HG03103 (cell line): ENCODE measurements around the gene PDK2.

Experiments
- ATAC-seq: cut with Tn5 transposase; IDR thresholded peaks from one replicate; pipeline ENCODE4 v1.9.1; 2021; ENCODE audit warnings: low read depth; ENCODE audit not compliant: unreplicated experiment

PDK2 gene

DNA sequence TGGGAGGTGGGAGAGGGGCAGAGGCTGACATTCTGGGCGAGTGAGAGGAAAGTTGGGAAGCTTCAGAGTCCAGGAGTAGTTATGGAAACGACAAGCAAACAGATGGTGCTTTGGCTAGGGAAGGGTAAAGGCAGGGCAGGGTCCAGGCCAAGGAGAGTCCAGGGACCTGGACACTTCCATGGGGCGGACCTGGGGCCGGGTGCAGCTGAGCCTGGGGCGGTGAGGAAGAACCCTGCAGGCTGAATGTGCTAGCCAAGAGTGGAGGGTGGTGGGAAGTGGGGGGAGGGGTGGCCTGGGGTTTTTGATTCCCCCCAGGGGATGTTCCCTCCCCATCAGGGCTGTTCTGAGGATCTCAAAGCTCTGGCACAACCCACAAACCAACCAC lies 52.7 kb downstream of the PDK2 start:
- no peak for ATAC-seq

DNA sequence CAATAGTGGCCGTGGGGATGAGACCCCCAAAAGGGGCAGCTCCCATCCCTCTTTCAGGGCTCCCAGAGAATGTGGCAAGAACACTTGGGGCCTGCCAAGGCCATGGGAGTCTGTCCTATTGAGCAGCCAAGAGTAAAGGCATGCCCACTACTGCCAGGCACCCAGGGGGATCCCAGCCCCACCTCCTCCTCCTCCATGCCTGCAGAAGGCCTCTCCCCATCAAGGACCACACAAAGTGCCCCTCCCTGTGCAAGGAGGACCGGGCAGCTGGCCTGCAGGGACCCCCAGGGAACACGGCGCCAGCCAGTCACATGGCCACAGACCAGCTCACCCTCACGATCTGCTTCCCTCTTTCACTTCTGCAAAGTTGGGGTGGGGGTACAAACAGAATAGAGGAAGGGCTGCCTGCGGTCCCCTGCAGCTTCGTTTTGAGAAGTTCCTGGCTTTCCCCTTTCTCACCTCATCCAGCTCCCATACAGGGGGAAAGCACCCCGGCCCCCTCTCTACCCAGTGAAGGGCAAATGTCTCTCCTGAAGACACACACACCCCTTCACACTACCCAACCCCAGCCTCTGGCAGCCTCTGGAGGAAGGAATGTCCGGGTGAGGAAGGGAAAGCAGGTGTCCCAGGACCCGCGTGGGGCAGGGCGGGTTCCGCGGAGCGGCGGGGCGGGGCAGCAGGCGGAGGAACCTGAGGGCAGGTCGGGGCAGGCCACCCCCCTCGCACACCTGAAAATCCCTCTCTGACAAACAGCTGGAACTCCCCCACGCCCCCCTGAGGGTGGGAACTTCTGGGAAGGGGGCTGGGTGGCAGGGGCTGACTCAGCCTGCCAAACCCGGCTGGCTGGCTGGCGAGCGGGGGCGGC lies 53.3 kb downstream of the PDK2 start:
- ATAC-seq = no peak

DNA sequence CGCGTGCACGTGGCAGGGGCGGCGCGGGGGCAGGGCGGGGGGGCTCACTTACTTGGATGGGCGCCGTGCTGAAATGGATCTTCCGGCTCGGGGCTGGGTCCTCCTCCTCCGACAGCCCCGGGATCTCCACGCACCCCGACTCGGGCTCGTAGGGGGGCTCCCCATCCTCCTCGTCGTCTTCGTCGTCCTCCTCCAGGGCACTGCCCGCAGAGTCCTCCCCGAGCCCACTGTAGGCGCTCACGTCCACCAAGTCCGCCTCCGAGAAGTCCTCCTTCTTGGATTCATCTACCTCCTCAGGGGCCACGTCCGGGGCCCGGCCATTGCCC lies 53.9 kb downstream of the PDK2 start:
- no peak for ATAC-seq

DNA sequence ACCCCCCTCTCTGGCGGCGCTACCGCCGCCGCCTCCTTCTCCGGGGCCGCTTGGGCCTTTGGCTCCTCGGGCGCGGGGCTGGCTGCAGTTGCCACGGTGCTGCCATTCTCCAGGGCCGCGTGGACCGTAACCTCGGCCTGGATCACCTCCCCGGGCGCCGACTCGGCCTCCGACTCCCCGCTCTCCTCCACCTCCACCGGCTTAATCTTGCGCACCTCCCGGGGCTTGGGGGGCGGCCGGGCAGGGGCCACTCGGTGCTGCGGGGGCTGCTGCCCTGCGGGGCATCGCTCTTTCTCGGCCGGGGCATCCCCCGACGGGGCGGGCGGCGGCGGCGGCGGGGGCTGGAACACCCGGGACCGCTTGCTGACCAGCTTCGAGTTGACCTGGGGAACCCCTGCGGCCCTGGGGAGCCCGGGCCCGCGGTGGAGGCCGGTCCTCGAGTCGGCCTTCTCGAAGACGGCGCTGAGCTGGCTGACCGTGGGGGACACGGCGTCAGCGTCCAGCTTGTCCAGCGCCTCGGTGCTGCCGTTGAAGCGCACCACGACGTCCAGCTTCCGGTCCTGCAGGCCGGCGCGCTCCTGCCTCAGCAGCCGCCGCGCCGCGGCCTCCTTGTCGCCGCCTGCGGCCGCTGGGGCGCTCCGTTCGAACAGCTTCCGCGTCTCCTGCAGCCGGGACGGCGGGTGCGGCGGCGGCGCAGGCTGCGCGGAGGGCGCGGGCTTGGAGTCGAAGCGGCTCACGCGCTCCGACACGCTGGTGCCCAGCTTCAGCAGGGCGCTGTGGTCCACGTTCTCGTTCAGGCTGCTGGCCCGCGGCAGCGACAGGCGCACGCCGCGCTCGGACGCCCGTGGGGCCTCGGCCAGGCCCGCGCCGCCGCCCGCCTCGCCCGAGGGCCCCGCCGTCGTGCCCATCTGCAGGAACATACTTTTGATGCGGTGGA lies 54.5 kb downstream of the PDK2 start:
- no peak for ATAC-seq

DNA sequence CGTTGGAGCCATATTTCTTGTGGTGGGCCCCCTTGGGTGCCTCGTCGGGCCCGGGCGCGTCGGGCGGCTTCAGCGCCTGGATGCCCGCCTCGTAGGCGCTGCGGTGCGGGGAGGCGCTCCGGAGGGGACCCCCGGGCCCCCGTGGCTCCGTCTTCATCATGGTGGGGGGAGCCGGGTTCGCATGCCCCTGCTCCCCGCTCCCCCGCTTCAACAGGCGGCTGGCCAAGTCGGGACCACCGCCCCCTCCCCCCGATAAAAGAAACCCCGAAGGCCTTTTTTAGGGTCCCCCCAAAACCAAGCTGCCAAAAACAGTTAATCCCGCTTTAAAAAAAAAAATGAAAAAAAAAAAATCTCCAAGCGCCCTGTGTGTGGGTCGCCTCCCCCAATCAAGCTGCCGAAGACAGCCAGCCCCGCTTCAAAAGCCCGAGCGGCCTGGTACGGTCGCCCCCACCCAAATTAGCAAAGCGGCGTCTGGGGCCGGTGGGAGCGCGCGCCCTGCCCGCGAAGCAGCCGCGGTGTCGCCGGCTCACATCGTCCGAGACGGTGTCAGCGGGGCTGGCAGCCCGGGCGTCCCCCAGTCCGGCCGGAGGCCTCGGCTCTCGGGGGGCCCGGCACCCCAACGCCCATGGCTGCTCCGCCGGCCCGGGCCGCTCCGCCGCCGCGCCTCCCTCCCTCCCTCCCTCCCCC lies 55.3 kb downstream of the PDK2 start, which contains the start of gene PPP1R9B:
Gene PPP1R9B (minus strand): TSS at position 324 of the 687 bp plus-strand sequence. CDS start 164 bp downstream, at position 160.
- ATAC-seq = no peak

DNA sequence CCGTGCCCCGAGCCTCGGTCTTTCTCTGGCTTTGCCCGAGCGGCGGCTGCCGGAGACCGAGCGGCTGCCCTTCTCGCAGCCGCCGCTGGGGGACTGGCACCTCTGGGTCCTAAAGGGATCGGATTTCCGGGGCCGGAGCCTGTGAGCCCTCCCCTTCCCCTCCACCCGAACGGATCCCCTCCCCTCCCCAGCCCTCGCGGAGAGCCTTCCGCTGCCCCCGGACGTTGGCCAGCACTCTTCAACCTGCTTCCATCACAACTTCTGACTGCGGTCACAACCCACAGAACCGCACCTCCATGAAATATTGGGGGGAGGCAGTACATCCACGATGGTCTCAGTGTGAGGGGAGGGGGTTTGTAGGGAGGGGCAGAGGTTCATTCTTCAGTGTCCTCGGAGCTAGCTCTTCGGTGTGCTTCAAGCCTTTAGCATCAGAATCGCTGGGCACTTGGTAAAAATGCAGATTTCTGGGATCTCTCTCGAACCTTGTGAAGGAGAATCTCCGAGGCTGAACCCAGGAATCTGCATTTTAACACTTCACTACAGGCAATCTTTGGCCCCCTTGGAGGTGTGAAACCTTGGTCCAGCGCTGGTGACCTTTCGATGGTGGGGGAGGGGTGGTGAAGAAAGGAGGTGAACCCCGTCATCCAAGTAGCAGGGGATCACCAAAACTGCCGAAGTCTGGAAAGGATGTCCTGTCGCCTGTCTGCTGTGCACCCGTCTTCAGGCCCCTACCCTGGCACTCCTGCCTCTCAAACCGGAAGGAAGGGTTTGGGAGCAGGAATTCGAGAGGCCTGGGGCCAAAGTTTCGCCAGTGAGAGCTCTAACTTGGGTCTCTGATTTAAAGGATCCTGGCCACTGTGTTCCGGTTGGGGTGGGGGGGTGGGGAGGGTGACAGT lies 56.1 kb downstream of the PDK2 start:
- peak; percentile 31 for ATAC-seq

DNA sequence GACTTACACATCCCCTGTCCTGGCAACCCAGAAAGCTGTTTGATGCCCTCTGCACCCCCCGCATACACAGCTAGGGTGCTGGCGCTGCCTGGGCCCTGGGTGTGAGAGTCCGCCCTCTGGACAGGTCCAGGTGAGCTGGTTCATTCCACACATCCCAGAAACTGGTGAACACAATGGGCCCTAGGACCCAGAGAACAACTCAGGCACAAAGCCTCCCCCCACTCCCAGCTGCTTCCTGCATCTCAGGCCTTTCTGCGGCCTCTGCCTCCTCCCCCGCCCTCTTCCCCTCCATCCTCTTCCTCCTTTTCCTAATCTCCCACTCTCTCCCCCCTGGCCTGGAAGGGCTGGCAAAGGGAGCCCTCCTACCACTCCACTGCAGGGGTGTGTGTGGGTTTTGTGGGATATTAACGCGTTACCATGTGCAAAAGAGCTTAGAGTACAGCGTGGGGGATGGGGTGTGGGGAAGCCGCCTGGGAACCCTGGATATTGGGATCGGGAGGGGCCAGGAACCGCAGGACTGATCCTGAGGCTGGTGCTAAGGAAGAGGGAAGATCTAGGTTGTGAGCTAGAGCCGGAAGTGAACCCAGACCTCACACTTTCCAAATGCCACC lies 56.9 kb downstream of the PDK2 start:
- ATAC-seq = no peak

DNA sequence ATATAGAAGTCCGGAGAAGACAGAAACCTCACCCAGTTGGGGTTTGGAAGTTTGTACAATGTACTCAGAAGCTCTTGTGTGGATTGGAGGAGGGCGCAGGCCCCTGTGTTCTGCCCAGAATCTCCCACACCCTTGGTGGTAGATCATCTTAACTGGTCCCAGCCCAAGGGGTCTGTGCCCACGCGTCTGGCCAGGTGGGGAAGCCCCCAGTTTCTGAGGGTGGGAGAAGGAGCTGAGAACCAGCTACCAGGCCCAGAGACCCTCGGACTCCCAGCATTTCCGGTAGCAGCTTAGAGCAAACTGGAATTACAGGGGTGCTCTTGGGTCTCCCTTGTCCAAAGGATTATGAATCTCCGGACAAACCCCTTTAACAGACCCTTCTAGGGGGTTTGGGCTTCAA lies 57.6 kb downstream of the PDK2 start:
- no peak for ATAC-seq

DNA sequence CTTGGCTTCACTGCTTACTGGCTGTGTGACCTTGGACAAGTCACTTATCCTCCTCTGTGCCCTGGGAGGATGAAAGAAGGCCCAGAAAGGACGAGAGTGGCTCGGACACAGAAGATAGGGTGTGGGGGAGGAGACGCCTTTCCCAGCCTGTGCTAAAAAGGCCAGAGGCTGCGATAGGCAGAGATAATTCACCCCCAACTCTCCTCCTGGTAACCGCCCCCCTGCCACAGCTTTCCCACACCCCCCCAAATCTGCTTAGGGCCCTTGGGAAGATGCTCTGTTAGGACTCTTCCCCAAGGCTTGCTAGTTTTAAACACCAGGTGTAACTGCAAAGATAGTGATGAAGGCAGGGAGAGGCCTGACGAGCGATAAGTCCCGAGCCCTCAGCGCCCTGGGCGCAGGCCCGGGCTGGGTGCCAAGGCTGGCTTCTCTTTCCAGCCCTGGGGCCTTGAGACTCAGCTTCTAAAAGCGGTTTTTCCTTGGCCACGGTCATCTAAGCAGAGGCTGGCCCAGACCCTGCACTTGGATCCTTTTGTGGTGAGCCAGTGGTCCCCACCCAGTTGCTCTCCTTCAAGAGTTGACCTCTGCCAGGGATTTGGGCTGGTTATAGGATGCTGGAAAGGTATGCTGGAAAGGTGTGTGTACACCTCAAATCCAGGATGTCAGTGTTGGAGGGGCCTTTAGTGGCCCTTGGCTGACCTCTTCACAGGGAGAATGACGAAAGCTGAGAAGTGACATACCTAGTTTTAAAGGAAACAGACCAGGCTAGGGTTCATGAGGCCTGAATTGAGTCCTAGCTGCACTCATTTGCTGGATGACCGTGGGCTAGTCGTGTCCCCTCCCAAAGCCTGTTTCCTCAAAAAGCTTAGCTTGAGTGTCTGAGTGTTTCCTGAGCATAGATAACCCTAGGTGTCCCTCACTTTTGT lies 58.8 kb downstream of the PDK2 start:
- ATAC-seq = no peak

DNA sequence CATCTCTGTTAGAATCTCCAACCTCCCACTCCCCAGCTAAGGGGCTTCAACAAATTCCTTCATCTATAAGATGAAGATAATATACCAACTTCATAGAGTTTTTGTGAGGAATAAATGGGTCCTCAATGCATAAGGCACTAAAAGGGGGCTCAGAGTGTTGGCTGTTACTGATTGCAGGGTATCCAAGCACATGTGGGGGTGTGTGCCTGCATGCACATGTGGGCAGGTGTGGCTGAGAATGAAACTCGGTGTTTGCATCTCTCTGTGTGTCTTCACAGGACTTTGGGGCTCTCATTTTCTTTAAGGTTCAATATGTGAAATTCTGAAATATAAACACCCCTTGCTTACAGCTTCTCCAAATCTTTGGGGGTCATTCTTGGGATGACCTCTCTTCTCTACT lies 59.5 kb downstream of the PDK2 start:
- no peak for ATAC-seq

DNA sequence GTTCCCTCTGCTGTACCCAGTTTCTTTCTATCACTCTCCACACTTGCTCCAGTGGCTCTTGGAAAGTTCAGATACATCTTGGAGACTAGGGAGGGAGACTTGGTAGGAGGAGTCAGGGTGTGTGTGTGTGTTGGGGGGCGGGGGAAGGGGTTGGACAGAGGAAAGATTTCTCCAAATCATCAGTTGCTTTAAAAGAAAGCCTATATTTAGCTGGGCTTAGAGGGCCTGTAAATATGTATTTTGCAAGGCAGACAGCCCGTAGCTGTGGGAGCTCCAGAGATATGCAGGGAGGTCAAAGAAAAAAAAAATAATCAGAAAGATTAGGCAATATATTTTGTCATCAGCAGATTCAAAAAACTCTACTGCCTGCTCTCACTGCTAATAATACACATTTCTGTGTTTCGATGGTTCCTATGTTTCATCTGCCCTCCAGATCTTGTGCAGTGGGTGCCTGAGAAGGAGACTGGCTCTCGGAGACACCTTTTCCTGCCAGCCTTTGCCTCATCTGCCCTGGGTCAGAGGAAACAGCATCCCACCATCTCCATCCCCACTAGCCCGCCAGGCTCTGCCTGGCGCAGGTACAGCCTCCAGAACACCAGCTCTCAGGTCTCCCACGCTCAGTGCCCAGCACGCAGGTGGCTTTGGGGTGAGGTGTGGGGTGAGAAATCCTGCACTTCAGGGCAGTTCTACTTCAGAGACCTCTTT lies 60.1 kb downstream of the PDK2 start:
- no peak for ATAC-seq

DNA sequence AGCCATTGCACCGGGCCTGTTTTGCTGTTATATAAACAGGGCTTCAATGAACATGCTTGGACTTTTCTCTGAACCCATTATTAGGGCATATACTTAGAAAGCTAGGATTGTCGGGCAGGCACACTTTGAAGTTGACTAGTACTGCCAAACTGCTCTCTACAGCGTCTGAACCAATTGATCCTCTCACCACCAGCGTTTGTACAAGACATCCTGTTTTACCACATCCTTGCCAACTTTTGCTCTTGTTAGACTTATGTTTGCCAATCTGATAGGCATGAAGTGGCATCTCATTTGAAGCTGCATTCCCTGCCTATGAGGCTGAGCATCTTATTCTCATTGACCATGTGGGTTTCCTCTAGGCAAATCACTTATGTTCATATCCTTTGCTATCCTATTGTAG lies 62.7 kb downstream of the PDK2 start:
- no peak for ATAC-seq

DNA sequence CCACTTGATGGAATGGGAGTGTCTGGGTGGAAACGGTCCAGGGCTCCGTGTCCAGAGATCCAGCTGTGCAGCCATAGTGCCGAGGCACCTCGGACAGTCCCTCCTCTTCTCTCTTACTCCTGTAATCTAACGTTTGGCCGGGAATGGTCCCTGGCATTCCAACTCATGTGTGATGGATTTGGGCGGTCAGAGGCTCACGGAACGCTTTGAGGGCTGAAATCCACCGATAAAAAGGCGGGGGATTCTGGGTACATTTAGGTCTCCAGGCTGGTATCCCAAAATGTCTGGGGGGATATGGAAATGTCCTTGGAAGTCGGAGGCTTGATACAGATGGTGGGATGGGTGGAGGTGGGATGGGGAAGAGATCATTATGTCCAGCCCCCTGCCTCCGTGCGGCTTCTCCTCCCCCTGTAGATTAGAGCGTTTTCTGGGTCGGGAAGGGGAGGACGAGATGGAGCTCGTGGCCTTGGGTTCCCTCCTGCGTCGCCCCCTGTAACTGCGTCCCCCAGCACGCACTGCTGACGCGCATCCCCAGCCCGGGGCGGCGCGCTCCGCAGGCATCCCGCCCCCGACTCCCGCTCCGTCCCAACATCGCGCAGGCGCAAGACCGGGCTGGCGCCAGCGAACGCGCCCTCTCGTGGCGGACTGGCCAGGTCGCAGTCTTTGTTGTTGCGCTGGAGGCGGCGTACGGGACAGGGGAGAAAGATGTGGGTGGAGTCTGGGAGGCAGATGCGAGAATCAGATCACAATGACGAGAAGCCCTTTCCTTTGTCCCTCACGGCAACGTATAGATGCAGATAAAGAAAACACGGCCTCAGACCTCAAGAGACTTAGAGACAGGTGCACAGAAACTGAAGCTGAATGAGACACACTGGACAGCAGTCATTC lies 66.1 kb downstream of the PDK2 start:
- ATAC-seq = peak; percentile 77
